Thoracic aorta (tissue), 2 donors: ENCODE data around the gene NRCAM. TPM values are rescaled to one million over a fixed set of nuclear protein-coding genes. Genes with fewer than 3 reads are reported as not detected.

Source experiments
- ATAC-seq: fragments of 150-250 bp; one replicate; pipeline ENCODE4 v1.8.0; 2017; ENCODE audit warnings: low read depth; ENCODE audit not compliant: insufficient number of reproducible peaks, low FRiP score
- DNase-seq: peaks from one replicate; pipeline ENCODE4 v3.0.0-alpha.2; 2020; ENCODE audit warnings: low spot score
- H3K27ac ChIP-seq, 2 donors: fragments of 200-600 bp; sonication (generic); 1 replicate in 1 of 2; 2 replicates in 1 of 2; pipeline ENCODE4 v1.5.1; 2016; ENCODE audit warnings: mild to moderate bottlenecking in 2 of 2, moderate library complexity in 2 of 2
- H3K27me3 ChIP-seq: fragments of 200-600 bp; sonication (generic); replicated peaks from 2 replicates; pipeline ENCODE4 v1.6.0; 2016; ENCODE audit warnings: mild to moderate bottlenecking; ENCODE audit not compliant: insufficient read depth
- H3K36me3 ChIP-seq: fragments of 200-600 bp; sonication (generic); one replicate; pipeline ENCODE4 v1.5.1; 2016
- H3K4me1 ChIP-seq, 2 donors: fragments of 200-600 bp; sonication (generic); 1 replicate in 1 of 2; 2 replicates in 1 of 2; pipeline versions ENCODE4 v1.5.1 to v1.6.0; 2016; ENCODE audit warnings: low read depth in 2 of 2, mild to moderate bottlenecking in 1 of 2; ENCODE audit not compliant: control insufficient read depth in 1 of 2
- H3K4me3 ChIP-seq: fragments of 200-600 bp; sonication (generic); 2 replicates; pipeline ENCODE4 v1.5.1; 2016; ENCODE audit warnings: mild to moderate bottlenecking
- H3K9me3 ChIP-seq: fragments of 200-600 bp; sonication (generic); 2 replicates; pipeline ENCODE4 v1.5.1; 2016
- CTCF ChIP-seq: fragments of 200-600 bp; sonication (generic); IDR thresholded peaks from one replicate; pipeline ENCODE4 v1.5.1; 2019; ENCODE audit warnings: antibody characterized with exemption
- total RNA-seq, 2 donors: library from RNA; depleted of rRNA; stranded (reverse); fragments of >200 nt; gene quantifications; one replicate each; pipeline versions ENCODE4 v1.1.0 to v1.2.3, GENCODE V29; 2016

The NRCAM gene
- total RNA-seq, 2 donors from 2014 or later = 2.4 to 3.3 TPM

GRCh38 chr7:108137993-108138392 is 318.2 kb downstream of the NRCAM start:
- no peaks in the 10 kb centered on the region for H3K36me3 ChIP-seq
- TF ChIP-seq CTCF = no peak
- no peaks in the 10 kb centered on the region for H3K4me1 ChIP-seq
- H3K9me3 ChIP-seq = no peaks in the 10 kb centered on the region
- no peaks in the 10 kb centered on the region for H3K27me3 ChIP-seq
- DNase-seq (no peak), ATAC-seq (no peak)
- no peak overlapping the region for H3K4me3 ChIP-seq
- H3K27ac ChIP-seq = no peak overlapping the region

GRCh38 chr7:108137040-108137439 is 319.2 kb downstream of the NRCAM start:
- no peaks in the 10 kb centered on the region for H3K36me3 ChIP-seq
- no peaks in the 10 kb centered on the region for H3K4me1 ChIP-seq
- TF ChIP-seq CTCF = no peak
- H3K4me3 ChIP-seq = no peak overlapping the region
- DNase-seq (no peak), ATAC-seq (no peak)
- no peaks in the 10 kb centered on the region for H3K27me3 ChIP-seq
- no peaks in the 10 kb centered on the region for H3K9me3 ChIP-seq
- no peak overlapping the region for H3K27ac ChIP-seq

- no peak for ATAC-seq
- DNase-seq = no peak
- Histone ChIP-seq H3K4me3 (no peak overlapping the region), H3K9me3 (no peaks in the 10 kb centered on the region), H3K36me3 (no peaks in the 10 kb centered on the region), H3K27ac (no peak overlapping the region), H3K4me1 (no peaks in the 10 kb centered on the region), H3K27me3 (no peaks in the 10 kb centered on the region)
- no peak for TF ChIP-seq CTCF
Measured at GRCh38 chr7:108136191-108136688, 320.0 kb downstream of the NRCAM start.

GRCh38 chr7:108135446-108136190 is 320.6 kb downstream of the NRCAM start:
- H3K4me1 ChIP-seq = no peaks in the 10 kb centered on the region
- no peak overlapping the region for H3K27ac ChIP-seq
- H3K9me3 ChIP-seq = no peaks in the 10 kb centered on the region
- no peak for TF ChIP-seq CTCF
- no peak for ATAC-seq
- no peaks in the 10 kb centered on the region for H3K27me3 ChIP-seq
- no peak overlapping the region for H3K4me3 ChIP-seq
- DNase-seq = no peak
- no peaks in the 10 kb centered on the region for H3K36me3 ChIP-seq

- Histone ChIP-seq H3K27me3 (no peaks in the 10 kb centered on the region), H3K27ac (no peak overlapping the region), H3K9me3 (no peaks in the 10 kb centered on the region), H3K4me3 (no peak overlapping the region), H3K36me3 (no peaks in the 10 kb centered on the region), H3K4me1 (no peaks in the 10 kb centered on the region)
- ATAC-seq (no peak), DNase-seq (no peak)
- TF ChIP-seq CTCF = no peak
Measured at GRCh38 chr7:108134486-108134885, 321.8 kb downstream of the NRCAM start.
